ENCODE data around the gene DHRS3.

DNA sequence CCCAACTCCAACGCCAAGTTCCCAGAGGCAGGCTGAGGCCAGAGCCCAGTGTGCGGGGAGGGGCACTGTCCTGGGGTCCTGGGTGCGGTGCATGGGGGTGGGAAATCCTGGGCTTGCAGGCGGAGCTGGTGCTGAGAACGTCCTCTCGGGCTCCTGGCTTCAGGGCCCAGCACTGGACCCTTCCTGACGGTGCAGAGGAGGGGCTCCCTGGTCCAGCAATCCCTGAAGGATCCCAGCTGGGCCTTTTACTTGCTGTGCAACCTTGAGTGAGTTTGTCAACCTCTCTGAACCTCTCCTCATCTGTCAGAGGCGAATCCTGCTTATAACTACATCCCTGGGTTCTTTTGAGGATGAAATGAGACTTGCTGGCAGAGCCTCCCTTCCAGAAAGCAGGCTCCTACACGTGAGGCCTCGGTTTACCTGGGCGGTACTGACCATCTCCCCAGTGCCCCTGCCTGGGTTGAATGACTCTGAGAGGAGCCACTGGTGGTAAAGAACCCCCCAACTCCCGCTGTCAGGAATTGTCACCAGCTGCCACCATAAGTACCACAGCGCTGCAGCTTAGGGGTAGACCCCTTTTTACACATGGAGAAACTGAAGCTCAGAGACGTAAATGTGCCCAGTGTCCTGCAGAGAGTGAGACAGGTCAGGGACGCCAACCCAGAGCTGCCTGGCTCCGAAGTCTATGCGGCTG is 77.3 kb downstream of the DHRS3 start:
- TF ChIP-seq, protein P1, sequence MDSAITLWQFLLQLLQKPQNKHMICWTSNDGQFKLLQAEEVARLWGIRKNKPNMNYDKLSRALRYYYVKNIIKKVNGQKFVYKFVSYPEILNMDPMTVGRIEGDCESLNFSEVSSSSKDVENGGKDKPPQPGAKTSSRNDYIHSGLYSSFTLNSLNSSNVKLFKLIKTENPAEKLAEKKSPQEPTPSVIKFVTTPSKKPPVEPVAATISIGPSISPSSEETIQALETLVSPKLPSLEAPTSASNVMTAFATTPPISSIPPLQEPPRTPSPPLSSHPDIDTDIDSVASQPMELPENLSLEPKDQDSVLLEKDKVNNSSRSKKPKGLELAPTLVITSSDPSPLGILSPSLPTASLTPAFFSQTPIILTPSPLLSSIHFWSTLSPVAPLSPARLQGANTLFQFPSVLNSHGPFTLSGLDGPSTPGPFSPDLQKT (CRISPR knock-in tag; IDR thresholded peaks at IDR 0.05; ENCODE audit: borderline replicate concordance): no peak
- TF ChIP-seq, protein P2, sequence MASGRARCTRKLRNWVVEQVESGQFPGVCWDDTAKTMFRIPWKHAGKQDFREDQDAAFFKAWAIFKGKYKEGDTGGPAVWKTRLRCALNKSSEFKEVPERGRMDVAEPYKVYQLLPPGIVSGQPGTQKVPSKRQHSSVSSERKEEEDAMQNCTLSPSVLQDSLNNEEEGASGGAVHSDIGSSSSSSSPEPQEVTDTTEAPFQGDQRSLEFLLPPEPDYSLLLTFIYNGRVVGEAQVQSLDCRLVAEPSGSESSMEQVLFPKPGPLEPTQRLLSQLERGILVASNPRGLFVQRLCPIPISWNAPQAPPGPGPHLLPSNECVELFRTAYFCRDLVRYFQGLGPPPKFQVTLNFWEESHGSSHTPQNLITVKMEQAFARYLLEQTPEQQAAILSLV (CRISPR knock-in tag; IDR thresholded peaks at IDR 0.05; ENCODE audit: borderline replicate concordance): no peak
- TF ChIP-seq IKZF4 (CRISPR knock-in tag; IDR thresholded peaks at IDR 0.05; ENCODE audit: borderline replicate concordance, low read depth, not compliant biosample characterization): no peak
- TF ChIP-seq PRMT3 (CRISPR knock-in tag; IDR thresholded peaks at IDR 0.05; ENCODE audit: borderline replicate concordance, low read depth): no peak
- TF ChIP-seq ZNF296 (CRISPR knock-in tag; conservative IDR thresholded peaks at IDR 0.05): no peak
- TF ChIP-seq MEIS1 (CRISPR knock-in tag; IDR thresholded peaks at IDR 0.05; ENCODE audit: borderline replicate concordance): no peak
- no peak for TF ChIP-seq CREB1 (IDR thresholded peaks at IDR 0.05)
- TF ChIP-seq CREB1 (CRISPR knock-in tag; IDR thresholded peaks at IDR 0.05): no peak
- TF ChIP-seq RFX5 (IDR thresholded peaks at IDR 0.05; ENCODE audit: low read depth, low read length): no peak
- TF ChIP-seq JUNB (CRISPR knock-in tag; IDR thresholded peaks at IDR 0.05; ENCODE audit: borderline replicate concordance): no peak
- no peak for TF ChIP-seq PCBP2 (optimal IDR thresholded peaks at IDR 0.05; ENCODE audit: low read depth, low read length, poor library complexity, severe bottlenecking)
- no peak for TF ChIP-seq EZH2 (conservative IDR thresholded peaks at IDR 0.05; ENCODE audit: low read depth, low read length)
- TF ChIP-seq, protein P3, sequence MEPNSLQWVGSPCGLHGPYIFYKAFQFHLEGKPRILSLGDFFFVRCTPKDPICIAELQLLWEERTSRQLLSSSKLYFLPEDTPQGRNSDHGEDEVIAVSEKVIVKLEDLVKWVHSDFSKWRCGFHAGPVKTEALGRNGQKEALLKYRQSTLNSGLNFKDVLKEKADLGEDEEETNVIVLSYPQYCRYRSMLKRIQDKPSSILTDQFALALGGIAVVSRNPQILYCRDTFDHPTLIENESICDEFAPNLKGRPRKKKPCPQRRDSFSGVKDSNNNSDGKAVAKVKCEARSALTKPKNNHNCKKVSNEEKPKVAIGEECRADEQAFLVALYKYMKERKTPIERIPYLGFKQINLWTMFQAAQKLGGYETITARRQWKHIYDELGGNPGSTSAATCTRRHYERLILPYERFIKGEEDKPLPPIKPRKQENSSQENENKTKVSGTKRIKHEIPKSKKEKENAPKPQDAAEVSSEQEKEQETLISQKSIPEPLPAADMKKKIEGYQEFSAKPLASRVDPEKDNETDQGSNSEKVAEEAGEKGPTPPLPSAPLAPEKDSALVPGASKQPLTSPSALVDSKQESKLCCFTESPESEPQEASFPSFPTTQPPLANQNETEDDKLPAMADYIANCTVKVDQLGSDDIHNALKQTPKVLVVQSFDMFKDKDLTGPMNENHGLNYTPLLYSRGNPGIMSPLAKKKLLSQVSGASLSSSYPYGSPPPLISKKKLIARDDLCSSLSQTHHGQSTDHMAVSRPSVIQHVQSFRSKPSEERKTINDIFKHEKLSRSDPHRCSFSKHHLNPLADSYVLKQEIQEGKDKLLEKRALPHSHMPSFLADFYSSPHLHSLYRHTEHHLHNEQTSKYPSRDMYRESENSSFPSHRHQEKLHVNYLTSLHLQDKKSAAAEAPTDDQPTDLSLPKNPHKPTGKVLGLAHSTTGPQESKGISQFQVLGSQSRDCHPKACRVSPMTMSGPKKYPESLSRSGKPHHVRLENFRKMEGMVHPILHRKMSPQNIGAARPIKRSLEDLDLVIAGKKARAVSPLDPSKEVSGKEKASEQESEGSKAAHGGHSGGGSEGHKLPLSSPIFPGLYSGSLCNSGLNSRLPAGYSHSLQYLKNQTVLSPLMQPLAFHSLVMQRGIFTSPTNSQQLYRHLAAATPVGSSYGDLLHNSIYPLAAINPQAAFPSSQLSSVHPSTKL (CRISPR knock-in tag; IDR thresholded peaks at IDR 0.05): no peak
- TF ChIP-seq, protein P4, sequence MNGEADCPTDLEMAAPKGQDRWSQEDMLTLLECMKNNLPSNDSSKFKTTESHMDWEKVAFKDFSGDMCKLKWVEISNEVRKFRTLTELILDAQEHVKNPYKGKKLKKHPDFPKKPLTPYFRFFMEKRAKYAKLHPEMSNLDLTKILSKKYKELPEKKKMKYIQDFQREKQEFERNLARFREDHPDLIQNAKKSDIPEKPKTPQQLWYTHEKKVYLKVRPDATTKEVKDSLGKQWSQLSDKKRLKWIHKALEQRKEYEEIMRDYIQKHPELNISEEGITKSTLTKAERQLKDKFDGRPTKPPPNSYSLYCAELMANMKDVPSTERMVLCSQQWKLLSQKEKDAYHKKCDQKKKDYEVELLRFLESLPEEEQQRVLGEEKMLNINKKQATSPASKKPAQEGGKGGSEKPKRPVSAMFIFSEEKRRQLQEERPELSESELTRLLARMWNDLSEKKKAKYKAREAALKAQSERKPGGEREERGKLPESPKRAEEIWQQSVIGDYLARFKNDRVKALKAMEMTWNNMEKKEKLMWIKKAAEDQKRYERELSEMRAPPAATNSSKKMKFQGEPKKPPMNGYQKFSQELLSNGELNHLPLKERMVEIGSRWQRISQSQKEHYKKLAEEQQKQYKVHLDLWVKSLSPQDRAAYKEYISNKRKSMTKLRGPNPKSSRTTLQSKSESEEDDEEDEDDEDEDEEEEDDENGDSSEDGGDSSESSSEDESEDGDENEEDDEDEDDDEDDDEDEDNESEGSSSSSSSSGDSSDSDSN (CRISPR knock-in tag; IDR thresholded peaks at IDR 0.05): no peak
